Loucy (cell line): ENCODE data around the gene AKNA.

Source experiments
- CTCF ChIP-seq: fragments of 200-600 bp; sonication (generic); conservative IDR thresholded peaks from 2 replicates; pipeline ENCODE4 v1.5.1; 2014; ENCODE audit warnings: mild to moderate bottlenecking, antibody characterized with exemption, low read length
- EZH2phosphoT487 ChIP-seq: fragments of 200-600 bp; IDR thresholded peaks from 2 replicates; pipeline ENCODE4 v1.6.1; 2018; ENCODE audit warnings: antibody characterized with exemption, mild to moderate bottlenecking, moderate library complexity, borderline replicate concordance

GRCh38 chr9:114311571-114312512 lies 75.9 kb downstream of the AKNA start:
- no peak for TF ChIP-seq CTCF
- TF ChIP-seq EZH2phosphoT487 = no peak
